Astrocyte of the cerebellum (primary cell): ENCODE data around the gene LDLRAP1.
"Not testable (repeated sequence)": the region's sequence is repeated elsewhere in the genome, so short reads cannot be mapped to it uniquely, and the experiment has no call there.

Source experiments
- DNase-seq: peaks from one replicate; pipeline ENCODE4 v3.0.0-alpha.2; 2011; ENCODE audit warnings: low read depth
- H3K4me3 ChIP-seq: 2 replicates; pipeline ENCODE4 v1.5.1; 2011; ENCODE audit warnings: mild to moderate bottlenecking, low read depth, low read length, moderate library complexity
- in situ Hi-C: cut with HindIII; loops from 2 replicates; pipeline ENCODE4 v1.10.0; 2017; ENCODE audit warnings: low sequenced_read_pairs
- TF ChIP-seq, protein P1 (sequence below): IDR thresholded peaks from 2 replicates; pipeline ENCODE4 v1.5.1; 2012; ENCODE audit warnings: low read length, low read depth, moderate library complexity, mild to moderate bottlenecking; ENCODE audit errors: missing control alignments

Gene LDLRAP1

DNA sequence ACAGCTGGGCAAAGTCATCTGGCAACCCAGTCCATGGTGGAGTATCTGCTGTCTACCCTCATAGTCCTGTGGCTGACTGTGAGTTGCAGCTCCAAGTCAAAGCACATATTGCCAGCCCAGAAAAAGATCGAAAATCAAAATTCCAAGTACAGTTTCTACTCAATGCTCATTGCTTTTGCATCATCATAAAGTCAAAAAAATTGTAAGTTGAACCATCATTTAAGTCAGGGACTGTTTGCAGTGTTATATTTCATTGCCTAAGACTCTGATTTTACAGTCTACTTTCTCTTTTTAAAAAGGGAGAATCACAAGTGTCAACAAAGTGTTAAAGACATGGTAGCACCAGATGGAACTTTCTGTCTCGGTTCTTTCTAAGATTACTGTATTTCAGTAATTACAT is 50.5 kb downstream of the LDLRAP1 start:
- no peak for DNase-seq
- no peak overlapping the region for H3K4me3 ChIP-seq
- TF ChIP-seq, protein P1, sequence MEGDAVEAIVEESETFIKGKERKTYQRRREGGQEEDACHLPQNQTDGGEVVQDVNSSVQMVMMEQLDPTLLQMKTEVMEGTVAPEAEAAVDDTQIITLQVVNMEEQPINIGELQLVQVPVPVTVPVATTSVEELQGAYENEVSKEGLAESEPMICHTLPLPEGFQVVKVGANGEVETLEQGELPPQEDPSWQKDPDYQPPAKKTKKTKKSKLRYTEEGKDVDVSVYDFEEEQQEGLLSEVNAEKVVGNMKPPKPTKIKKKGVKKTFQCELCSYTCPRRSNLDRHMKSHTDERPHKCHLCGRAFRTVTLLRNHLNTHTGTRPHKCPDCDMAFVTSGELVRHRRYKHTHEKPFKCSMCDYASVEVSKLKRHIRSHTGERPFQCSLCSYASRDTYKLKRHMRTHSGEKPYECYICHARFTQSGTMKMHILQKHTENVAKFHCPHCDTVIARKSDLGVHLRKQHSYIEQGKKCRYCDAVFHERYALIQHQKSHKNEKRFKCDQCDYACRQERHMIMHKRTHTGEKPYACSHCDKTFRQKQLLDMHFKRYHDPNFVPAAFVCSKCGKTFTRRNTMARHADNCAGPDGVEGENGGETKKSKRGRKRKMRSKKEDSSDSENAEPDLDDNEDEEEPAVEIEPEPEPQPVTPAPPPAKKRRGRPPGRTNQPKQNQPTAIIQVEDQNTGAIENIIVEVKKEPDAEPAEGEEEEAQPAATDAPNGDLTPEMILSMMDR, result no peak
- in situ Hi-C loops, result no loop called here

DNA sequence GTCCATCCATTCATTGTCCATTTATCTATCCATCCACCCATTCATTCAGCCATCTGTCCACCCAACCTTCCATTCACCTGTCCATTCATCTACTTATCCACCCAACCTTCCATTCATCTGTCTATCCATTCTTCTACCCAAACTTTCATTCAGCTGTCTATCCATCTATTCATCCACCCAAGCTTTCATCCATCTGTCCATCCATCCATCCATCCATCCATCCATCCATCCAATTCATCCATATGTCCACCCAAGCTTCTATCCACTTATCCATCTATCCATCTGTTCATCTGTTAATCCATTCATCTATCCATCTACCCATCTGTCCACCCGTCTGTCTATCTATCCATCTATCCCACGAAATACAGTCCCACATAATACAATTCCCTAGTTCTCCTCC is 51.6 kb downstream of the LDLRAP1 start:
- DNase-seq, result no peak
- H3K4me3 ChIP-seq, result no peak overlapping the region
- TF ChIP-seq, protein P1, result no peak
- in situ Hi-C loops, result no loop called here

DNA sequence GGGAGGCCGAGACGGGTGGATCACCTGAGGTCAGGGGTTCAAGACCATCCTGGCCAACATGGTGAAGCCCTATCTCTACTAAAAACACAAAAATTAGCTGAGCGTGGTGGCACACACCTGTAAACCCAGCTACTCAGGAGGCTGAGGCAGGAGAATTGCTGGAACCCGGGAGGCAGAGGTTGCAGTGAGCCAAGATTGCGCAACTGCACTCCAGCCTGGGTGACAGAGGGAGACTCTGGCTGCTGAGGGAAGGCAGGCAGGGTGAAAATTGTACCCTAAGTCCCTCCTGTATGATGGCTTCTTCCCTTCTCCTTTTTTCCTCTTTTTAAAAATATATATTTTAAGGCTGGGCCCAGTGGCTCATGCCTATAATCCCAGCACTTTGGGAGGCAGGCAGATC is 53.2 kb downstream of the LDLRAP1 start:
- in situ Hi-C loops, DNase-seq, H3K4me3 ChIP-seq: not testable (repeated sequence)

DNA sequence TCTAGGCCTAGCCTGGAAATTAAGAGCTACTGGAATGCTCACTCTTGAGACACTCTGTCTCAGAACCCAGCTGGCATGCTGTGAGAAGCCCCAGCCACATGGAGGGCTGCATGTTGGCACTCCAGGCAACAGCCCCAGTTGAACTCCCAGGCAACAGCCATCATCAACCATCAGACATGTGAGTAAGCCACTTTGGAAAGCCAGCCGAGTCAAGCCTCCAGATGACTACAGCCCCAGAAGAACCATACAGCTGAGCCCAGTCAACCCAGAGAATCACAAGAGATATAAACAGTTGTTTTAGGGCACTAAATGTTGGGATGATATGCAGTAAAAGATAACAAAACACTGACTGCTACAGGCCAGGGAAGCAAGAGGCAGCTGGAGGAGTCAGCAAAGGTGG is 55.5 kb downstream of the LDLRAP1 start:
- H3K4me3 ChIP-seq, result no peak overlapping the region
- no peak for DNase-seq
- in situ Hi-C loops, result no loop called here
- TF ChIP-seq, protein P1, result no peak

DNA sequence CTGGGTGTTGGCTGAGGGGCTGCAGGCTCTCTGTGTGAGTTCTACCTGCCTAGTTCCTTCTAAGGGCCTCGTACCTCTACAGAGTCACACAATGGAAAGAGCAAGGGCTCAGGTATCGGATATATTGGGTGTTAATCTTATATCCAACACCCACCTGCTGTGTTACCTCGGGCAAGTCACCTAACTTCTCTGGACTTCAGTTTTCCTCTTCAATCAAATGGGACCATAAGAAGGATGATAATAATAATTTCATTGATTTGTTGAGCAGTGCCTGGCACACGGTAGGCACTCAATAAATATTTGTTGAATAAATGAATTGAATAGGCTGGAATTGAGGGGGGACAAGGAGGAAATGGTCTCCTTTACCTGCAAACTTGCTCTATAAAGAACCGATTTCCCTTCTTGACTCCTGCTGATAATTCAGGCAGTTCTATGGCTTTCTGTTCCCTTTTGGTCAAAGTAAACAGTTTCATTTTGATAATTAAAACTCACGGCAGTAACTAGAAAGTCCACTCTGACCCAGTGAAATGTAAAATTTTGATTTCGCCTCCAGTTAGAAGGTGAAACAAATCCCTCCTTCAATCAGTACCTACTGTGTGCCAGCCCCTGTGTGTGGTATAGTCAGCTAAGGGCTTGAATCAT is 56.7 kb downstream of the LDLRAP1 start:
- TF ChIP-seq, protein P1, result no peak
- in situ Hi-C loops, result no loop called here
- no peak for DNase-seq
- H3K4me3 ChIP-seq, result no peak overlapping the region

DNA sequence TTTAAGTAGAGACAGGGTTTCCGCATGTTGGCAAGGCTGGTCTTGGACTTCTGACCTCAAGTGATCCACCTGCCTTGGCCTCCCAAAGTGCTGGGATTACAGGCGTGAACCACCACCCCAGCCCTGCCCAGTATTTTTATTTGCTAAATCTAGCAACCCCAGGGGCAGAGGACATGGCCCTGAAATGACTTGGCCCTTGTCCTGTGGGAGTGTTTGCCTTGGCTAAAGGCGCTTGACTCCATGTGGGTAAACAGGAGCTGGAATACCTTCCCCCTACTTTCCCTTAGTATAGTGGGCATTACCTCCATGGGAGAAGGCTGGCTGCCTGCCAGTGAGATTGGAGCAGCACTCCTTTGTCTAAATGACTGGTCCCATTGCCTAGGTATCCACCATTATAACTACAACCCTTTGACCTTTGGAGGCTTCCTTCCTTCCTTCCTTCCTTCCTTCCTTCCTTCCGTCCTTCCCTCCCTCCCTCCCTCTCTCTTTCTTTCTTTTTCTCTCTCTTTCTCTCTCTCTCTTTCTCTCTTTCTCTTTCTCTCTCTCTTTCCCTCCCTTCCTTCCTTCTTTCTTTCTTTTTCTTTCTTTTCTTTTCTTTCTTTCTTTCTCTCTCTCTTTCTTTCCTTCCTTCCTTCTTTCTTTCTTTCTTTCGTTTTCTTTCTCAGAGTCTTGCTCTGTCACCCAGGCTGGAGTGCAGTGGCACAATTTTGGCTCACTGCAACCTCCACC is 57.7 kb downstream of the LDLRAP1 start:
- in situ Hi-C loops, H3K4me3 ChIP-seq, DNase-seq: not testable (repeated sequence)

DNA sequence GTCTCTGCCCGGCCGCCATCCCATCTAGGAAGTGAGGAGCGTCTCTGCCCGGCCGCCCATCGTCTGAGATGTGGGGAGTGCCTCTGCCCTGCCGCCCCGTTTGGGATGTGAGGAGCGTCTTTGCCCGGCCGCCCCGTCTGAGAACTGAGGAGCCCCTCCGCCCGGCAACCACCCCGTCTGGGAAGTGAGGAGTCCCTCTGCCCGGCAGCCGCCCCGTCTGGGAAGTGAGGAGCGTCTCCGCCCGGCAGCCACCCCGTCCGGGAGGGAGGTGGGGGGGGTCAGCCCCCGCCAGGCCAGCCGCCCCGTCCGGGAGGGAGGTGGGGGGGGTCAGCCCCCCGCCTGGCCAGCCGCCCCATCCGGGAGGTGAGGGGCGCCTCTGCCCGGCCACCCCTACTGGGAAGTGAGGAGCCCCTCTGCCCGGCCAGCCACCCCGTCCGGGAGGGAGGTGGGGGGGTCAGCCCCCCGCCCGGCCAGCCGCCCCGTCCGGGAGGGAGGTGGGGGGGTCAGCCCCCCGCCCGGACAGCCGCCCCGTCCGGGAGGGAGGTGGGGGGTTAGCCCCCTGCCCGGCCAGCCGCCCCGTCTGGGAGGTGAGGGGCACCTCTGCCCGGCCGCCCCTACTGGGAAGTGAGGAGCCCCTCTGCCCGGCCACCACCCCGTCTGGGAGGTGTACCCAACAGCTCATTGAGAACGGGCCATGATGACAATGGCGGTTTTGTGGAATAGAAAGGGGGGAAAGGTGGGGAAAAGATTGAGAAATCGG is 60.6 kb downstream of the LDLRAP1 start:
- DNase-seq, H3K4me3 ChIP-seq, in situ Hi-C loops: not testable (repeated sequence)

DNA sequence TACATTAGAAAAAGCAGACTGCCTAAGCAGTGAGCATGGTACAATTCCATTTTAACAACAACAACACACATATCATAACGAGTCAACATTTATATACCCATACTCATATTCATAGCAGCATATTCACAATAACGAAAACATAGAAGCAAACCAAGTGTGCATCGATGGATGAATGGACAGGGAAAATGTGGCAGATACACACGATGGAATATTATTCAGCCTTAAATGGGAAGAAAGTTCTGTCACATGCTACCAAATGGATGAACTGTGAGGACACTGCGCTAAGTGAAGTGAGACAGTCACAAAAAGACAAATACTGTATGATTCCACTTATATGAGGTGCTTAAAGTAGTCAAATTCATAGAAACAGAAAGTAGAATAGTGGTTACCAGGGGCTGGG is 63.7 kb downstream of the LDLRAP1 start:
- in situ Hi-C loops, result no loop called here
- TF ChIP-seq, protein P1, result no peak

More for the DNA sequence above, 63.7 kb downstream of the LDLRAP1 start:
- H3K4me3 ChIP-seq, result no peak overlapping the region
- DNase-seq, result no peak
